PC-3 (cell line): ENCODE measurements around the gene POU2F1.

Source experiments
- CTCF ChIP-seq: fragments of 300-600 bp; sonication (generic); conservative IDR thresholded peaks from 2 replicates; pipeline ENCODE4 v1.5.1; 2017; ENCODE audit warnings: antibody characterized with exemption, low read depth, mild to moderate bottlenecking, low read length
- EZH2 ChIP-seq: fragments of 300-600 bp; sonication (generic); IDR thresholded peaks from one replicate; pipeline ENCODE4 v1.6.1; 2017; ENCODE audit warnings: antibody characterized with exemption, mild to moderate bottlenecking, low read length; ENCODE audit not compliant: unreplicated experiment
- EZH2phosphoT487 ChIP-seq: fragments of 300-600 bp; sonication (generic); IDR thresholded peaks from 2 replicates; pipeline ENCODE4 v1.6.1; 2018; ENCODE audit warnings: mild to moderate bottlenecking, antibody characterized with exemption, low read length, borderline replicate concordance

DNA sequence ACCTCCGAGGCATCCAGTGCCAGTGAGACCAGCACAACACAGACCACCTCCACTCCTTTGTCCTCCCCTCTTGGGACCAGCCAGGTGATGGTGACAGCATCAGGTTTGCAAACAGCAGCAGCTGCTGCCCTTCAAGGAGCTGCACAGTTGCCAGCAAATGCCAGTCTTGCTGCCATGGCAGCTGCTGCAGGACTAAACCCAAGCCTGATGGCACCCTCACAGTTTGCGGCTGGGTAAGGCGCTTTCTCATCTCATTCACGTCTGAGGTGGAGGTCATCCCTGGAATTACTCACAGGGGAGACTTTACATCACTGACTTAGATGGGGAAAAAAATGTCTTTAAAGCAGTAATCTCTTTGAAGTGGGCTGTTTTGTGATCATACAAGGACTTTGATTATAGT is 191.4 kb downstream of the POU2F1 start:
- no peak for TF ChIP-seq CTCF
- no peak for TF ChIP-seq EZH2
- no peak for TF ChIP-seq EZH2phosphoT487
